ENCODE results near the gene KIF26B.

Gene KIF26B

GRCh38 chr1:245432228-245432875, 277.6 kb downstream of the KIF26B start:
- no peaks in the 10 kb centered on the region for H3K79me2 ChIP-seq (ENCODE audit: insufficient read depth, low read length)
- H3K4me2 ChIP-seq (ENCODE audit: low read depth, low read length, poor library complexity, severe bottlenecking) = no peak overlapping the region
- H3K9me2 ChIP-seq (replicated peaks; ENCODE audit: low read depth, low read length) = no peaks in the 10 kb centered on the region
- H3K9me3 ChIP-seq (ENCODE audit: insufficient read depth, low read depth, low read length) = no peaks in the 10 kb centered on the region
- H2AFZ ChIP-seq (ENCODE audit: low read length) = no peak overlapping the region
- H4K20me1 ChIP-seq (ENCODE audit: insufficient read depth, low read length, poor library complexity, severe bottlenecking) = no peaks in the 10 kb centered on the region
- TF ChIP-seq EZH2phosphoT487 (IDR thresholded peaks at IDR 0.05; ENCODE audit: borderline replicate concordance) (no peak), CTCF (conservative IDR thresholded peaks at IDR 0.05; ENCODE audit: low read length) (no peak)
- no peaks in the 10 kb centered on the region for H3K36me3 ChIP-seq (ENCODE audit: insufficient read depth, low read length)
- H3F3A ChIP-seq (ENCODE audit: low read depth) = no peaks in the 10 kb centered on the region
- H3K27me3 ChIP-seq (ENCODE audit: insufficient read depth, low read length, poor library complexity, severe bottlenecking) = no peaks in the 10 kb centered on the region
- no peaks in the 10 kb centered on the region for H3K4me1 ChIP-seq (ENCODE audit: insufficient read depth, low read length, poor library complexity, severe bottlenecking)
- H3K4me3 ChIP-seq (ENCODE audit: low read length, poor library complexity, severe bottlenecking) = no peak overlapping the region
- no peak overlapping the region for H3K9ac ChIP-seq (ENCODE audit: low read depth, low read length, poor library complexity, severe bottlenecking)

- Histone ChIP-seq H3K4me2 (ENCODE audit: low read depth, low read length, poor library complexity, severe bottlenecking) (no peak overlapping the region), H3K27me3 (ENCODE audit: insufficient read depth, low read length, poor library complexity, severe bottlenecking) (no peaks in the 10 kb centered on the region), H4K20me1 (ENCODE audit: insufficient read depth, low read length, poor library complexity, severe bottlenecking) (no peaks in the 10 kb centered on the region), H3K9me3 (ENCODE audit: insufficient read depth, low read depth, low read length) (no peaks in the 10 kb centered on the region), H3K36me3 (ENCODE audit: insufficient read depth, low read length) (no peaks in the 10 kb centered on the region), H3K9me2 (replicated peaks; ENCODE audit: low read depth, low read length) (no peaks in the 10 kb centered on the region), H3K79me2 (ENCODE audit: insufficient read depth, low read length) (no peaks in the 10 kb centered on the region), H3K4me3 (ENCODE audit: low read length, poor library complexity, severe bottlenecking) (no peak overlapping the region), H3K9ac (ENCODE audit: low read depth, low read length, poor library complexity, severe bottlenecking) (no peak overlapping the region), H3F3A (ENCODE audit: low read depth) (no peaks in the 10 kb centered on the region), H2AFZ (ENCODE audit: low read length) (no peak overlapping the region), H3K4me1 (ENCODE audit: insufficient read depth, low read length, poor library complexity, severe bottlenecking) (no peaks in the 10 kb centered on the region)
- TF ChIP-seq CTCF (conservative IDR thresholded peaks at IDR 0.05; ENCODE audit: low read length) (no peak), EZH2phosphoT487 (IDR thresholded peaks at IDR 0.05; ENCODE audit: borderline replicate concordance) (no peak)
Observed at GRCh38 chr1:245433561-245433960, 278.8 kb downstream of the KIF26B start.

GRCh38 chr1:245434280-245434679, 279.5 kb downstream of the KIF26B start:
- Histone ChIP-seq H3K9ac (ENCODE audit: low read depth, low read length, poor library complexity, severe bottlenecking) (no peak overlapping the region), H3K79me2 (ENCODE audit: insufficient read depth, low read length) (no peaks in the 10 kb centered on the region), H3K27me3 (ENCODE audit: insufficient read depth, low read length, poor library complexity, severe bottlenecking) (no peaks in the 10 kb centered on the region), H3F3A (ENCODE audit: low read depth) (no peaks in the 10 kb centered on the region), H4K20me1 (ENCODE audit: insufficient read depth, low read length, poor library complexity, severe bottlenecking) (no peaks in the 10 kb centered on the region), H3K4me1 (ENCODE audit: insufficient read depth, low read length, poor library complexity, severe bottlenecking) (no peaks in the 10 kb centered on the region), H3K9me2 (replicated peaks; ENCODE audit: low read depth, low read length) (no peaks in the 10 kb centered on the region), H3K4me3 (ENCODE audit: low read length, poor library complexity, severe bottlenecking) (no peak overlapping the region), H3K36me3 (ENCODE audit: insufficient read depth, low read length) (no peaks in the 10 kb centered on the region), H2AFZ (ENCODE audit: low read length) (no peak overlapping the region), H3K4me2 (ENCODE audit: low read depth, low read length, poor library complexity, severe bottlenecking) (no peak overlapping the region), H3K9me3 (ENCODE audit: insufficient read depth, low read depth, low read length) (no peaks in the 10 kb centered on the region)
- TF ChIP-seq EZH2phosphoT487 (IDR thresholded peaks at IDR 0.05; ENCODE audit: borderline replicate concordance) = no peak
- TF ChIP-seq CTCF (conservative IDR thresholded peaks at IDR 0.05; ENCODE audit: low read length) = no peak

Data from Loucy (cell line).